Fibroblast of skin of left biceps (primary cell): ENCODE results near the gene DUOX1.
A peak's percentile ranks its signal among the peaks of the same experiment; 100 is the strongest.
"Not testable (repeated sequence)": the region's sequence is repeated elsewhere in the genome, so short reads cannot be mapped to it uniquely, and the experiment has no call there.

ENCODE experiments used
- DNase-seq, 2 experiments: peaks; one replicate each; pipeline ENCODE4 v3.0.0-alpha.2; 2013; ENCODE audit warnings: low read depth in 2 of 2

Gene DUOX1

DNA sequence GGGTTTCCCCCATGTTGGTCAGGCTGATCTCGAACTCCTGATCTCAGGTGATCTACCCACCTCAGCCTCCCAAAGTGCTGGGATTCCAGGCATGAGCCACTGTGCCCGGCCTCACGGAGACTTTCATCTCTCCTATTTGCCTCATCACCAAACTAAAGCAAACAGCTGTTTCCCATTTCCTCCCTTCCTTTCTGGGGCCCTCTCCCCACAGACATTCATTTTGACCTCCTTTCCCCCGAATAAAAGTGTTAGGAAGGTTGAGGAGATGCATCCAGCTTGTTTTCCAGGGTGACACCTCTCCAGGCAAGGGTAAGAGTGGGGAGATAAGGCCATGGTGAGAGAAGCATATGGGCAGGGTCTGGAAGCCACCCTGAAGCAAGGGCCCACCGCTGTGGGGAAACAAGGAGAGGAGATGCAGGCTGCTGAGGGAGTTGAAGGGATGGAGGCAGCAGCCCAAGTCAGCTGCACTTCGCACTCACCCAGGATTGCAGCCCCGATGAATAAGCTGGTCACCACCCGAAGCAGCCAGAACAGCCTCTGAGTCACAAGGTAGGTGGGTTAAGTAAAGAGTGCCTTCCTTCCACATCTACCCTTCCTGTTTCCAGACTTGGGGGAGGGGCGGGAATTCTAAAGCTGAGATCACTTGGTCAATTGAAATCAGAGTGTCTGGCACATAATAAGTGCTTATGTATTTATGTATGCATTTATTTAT is 7.9 kb upstream of the DUOX1 start:
- peak; percentile 34 to 43 for DNase-seq

- DNase-seq, result no peak
Measured at GRCh38 chr15:45122719-45123118, 7.1 kb upstream of the DUOX1 start.

GRCh38 chr15:45123397-45123796 is 6.4 kb upstream of the DUOX1 start:
- DNase-seq, result no peak

GRCh38 chr15:45126535-45127158 is 3.1 kb upstream of the DUOX1 start:
- DNase-seq, result peak in 1 of 2 experiments; percentile 2

- DNase-seq, result no peak
Measured at GRCh38 chr15:45128971-45129639, 689 bp upstream of the DUOX1 start.

GRCh38 chr15:45130291-45131000 is 652 bp downstream of the DUOX1 start:
- no peak for DNase-seq

DNA sequence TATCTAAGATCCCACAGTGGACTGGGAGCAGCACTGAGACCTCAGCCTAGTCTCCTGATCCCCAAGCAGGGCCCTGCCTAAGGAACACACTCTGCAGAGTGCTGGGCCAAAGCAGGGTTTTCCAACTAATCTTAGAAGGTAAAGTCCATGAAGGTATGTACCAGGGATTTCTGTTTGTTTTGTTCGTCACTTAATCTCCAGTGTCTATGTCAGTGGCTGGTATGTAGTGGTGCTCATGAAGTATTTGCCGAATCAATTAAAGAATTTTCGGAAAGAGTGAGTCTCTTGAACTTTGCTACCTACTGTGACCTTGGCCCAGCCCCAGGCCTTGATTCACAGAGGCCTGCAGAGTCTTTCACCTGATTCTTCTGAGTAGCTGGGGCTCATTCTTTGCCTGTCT is 1.7 kb downstream of the DUOX1 start:
- no peak for DNase-seq

DNA sequence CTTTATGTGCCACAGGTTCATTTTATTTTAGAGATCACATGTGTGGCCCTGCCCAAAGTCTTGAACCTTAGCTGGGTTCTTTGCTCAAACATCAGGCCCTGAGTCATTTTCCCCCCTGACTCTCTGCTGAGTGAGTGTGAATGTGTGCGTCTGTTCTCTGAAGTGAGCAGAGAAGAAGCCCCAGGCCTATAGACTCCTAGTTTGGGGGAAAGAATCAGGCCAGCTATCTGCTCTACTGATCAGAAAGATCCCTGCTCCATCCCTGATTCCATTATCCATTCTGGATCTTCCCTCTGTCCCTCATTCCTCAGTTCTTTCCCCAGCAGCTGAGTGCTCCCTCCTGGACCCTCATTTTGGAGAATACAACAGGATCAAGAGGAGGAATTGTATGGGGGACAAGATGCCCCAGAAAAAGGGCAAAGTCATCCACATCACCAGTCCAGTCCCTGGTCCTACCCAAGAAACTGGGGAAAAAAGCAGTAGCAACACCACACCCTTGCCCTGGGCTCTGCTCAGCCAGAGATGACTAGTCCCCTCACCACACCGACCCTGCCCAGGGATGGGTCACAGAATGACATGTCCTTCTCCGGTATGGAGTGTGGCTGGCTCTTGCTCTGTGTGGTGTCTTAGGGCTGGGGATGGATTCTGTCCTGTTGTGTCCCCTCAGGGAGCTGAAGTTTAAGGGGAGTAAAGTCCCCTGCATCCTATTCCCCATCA is 3.2 kb downstream of the DUOX1 start:
- DNase-seq, result no peak

GRCh38 chr15:45133561-45133920 is 3.7 kb downstream of the DUOX1 start:
- DNase-seq, result no peak

- DNase-seq, result no peak
Measured at GRCh38 chr15:45134046-45134445, 4.3 kb downstream of the DUOX1 start.

GRCh38 chr15:45134682-45135604 is 5.1 kb downstream of the DUOX1 start:
- no peak for DNase-seq

DNA sequence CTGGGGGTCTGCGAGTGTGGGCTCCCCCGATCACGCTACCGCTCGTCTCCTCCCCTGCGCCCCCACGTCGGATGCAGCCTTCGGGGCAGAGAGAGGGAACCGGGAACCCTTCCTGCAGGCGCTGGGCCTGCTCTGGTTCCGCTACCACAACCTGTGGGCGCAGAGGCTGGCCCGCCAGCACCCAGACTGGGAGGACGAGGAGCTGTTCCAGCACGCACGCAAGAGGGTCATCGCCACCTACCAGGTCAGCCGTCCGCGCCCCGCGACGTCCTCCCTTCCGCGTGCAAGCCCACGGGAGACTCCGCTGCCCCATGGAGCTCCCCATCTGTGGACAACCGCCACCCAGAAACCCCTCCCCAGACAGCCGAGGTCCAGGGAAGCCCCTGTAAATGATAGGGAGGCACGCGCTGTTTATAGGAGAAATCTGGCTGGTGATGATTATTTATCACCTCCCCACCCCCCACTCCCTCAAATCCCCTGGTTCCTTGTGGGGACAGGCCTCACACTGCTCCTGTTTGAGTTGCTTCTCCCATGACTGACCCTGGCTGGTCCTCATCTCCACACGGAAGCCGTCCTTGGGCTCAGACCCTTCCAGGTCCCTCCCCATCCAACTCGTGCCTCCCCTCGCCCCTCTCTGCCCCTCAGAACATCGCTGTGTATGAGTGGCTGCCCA is 6.0 kb downstream of the DUOX1 start:
- DNase-seq, result not testable (repeated sequence)

DNA sequence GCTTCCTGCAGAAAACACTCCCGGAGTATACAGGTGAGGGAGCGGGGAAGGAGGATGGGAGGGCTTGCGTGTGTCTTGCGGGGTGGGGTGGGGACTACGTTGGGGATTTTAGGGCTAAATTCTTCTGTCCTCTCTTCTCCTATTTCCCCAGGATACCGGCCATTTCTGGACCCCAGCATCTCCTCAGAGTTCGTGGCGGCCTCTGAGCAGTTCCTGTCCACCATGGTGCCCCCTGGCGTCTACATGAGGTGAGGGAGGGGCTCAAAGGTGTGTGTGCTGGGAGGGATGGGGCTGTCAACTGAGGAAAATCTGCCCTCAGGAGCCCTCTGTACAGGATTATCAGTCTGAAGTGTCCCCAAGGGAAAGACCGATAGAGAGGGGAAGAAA is 6.6 kb downstream of the DUOX1 start:
- DNase-seq, result no peak

DNA sequence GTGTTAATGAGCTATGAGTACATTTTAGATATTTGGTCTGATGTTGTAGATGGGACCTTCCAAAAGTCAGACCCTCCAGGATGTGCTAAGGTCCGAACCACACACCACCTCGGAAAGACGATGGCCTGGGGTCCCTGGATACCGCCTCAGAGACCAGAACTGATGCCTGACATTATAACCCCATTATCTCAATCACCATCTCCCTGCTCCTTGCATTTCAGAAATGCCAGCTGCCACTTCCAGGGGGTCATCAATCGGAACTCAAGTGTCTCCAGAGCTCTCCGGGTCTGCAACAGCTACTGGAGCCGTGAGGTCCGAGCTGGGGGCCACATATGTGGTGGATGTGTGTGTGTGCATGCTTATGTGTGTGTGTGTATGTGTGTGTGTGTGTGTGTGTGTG is 7.9 kb downstream of the DUOX1 start:
- no peak for DNase-seq

DNA sequence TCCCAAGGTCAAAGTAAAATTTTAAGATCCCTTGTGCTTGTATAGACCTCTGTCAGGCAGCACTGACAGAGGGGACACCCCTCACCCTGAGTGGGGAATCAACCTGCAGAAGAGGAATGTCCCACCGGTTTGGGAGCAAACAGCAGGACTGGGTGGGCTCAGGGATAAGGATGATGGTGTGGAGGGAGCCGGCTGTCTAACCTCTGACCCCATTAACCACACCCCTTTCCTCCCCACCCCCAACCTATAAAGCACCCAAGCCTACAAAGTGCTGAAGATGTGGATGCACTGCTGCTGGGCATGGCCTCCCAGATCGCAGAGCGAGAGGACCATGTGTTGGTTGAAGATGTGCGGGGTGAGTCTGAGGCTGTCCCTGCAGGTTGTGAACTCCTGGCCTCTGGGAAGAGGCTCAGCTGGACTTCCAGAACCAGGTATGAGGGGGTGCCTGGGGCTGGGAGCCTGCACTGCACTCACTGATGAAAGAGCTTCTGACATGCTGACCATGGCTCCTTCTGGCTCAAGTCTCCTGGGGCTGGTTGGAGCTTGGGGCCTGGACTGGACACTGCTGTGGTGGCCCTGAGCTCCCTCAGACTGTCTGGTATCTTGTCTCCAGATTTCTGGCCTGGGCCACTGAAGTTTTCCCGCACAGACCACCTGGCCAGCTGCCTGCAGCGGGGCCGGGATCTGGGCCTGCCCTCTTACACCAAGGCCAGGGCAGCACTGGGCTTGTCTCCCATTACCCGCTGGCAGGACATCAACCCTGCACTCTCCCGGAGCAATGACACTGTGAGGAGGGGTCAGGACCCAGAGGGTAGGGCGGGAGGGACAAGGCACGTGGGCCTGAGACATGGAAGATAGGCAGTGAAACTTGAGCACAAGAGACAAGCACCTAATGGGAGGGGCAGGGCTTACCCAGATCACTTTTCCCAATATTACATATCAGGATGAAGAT is 9.3 kb downstream of the DUOX1 start:
- DNase-seq, result no peak

GRCh38 chr15:45139770-45140169 is 10.0 kb downstream of the DUOX1 start:
- no peak for DNase-seq

DNA sequence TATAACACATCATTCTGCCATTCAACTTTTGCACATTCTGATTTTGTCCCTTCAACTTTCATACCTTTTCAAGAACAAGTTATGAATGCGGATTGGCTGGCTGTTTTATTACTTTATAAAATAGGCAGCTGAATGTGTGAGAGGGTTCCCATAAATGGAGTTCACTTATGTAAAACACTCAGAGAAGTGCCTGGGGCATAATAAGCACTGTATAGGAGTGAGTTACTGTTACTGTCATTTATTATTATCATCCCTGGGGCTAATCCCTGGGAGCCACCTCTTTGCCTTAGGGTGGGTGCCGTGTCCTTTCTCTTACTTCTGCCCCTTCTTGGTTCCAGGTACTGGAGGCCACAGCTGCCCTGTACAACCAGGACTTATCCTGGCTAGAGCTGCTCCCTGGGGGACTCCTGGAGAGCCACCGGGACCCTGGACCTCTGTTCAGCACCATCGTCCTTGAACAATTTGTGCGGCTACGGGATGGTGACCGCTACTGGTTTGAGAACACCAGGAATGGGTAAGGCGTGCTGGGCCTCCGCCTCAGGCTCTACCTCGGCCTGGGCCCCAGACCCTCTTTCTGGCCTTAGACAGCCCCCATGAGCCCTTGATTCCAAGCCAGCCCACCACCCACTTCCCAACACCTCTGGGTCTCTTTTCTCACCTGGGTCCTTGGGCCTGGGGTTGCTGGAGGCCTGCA is 10.9 kb downstream of the DUOX1 start:
- no peak for DNase-seq

- DNase-seq, result no peak
Measured at GRCh38 chr15:45141386-45141785, 11.6 kb downstream of the DUOX1 start.
